ENCODE results near the gene TMEM147.
A peak's percentile ranks its signal among the peaks of the same experiment; 100 is the strongest.

The TMEM147 gene

GRCh38 chr19:35582760-35583159 is 37.3 kb downstream of the TMEM147 start:
- Histone ChIP-seq H3K27me3 (ENCODE audit: insufficient read depth, low read length) (no peaks in the 10 kb centered on the region), H3K4me2 (ENCODE audit: low read length) (no peak overlapping the region), H2AK5ac (ENCODE audit: low read length) (no peak overlapping the region), H2BK12ac (ENCODE audit: low read length) (no peak overlapping the region), H3K4me1 (ENCODE audit: control insufficient read depth in 1 of 2, insufficient read depth in 2 of 2, low read length in 2 of 2) (no peaks in the 10 kb centered on the region), H3K4ac (ENCODE audit: low read depth, low read length) (no peak overlapping the region), H3K14ac (ENCODE audit: low read length) (no peak overlapping the region), H2AFZ (ENCODE audit: insufficient read depth, low read length, poor library complexity) (no peak overlapping the region), H3K79me1 (ENCODE audit: low read length) (no peaks in the 10 kb centered on the region), H3K23ac (ENCODE audit: low read length) (no peak overlapping the region), H4K12ac (ENCODE audit: low read depth, low read length) (no peak overlapping the region), H3K79me2 (ENCODE audit: control insufficient read depth, insufficient read depth, low read length, poor library complexity) (no peaks in the 10 kb centered on the region), H4K91ac (ENCODE audit: low read depth, low read length) (no peak overlapping the region), H3K36me3 (ENCODE audit: control insufficient read depth in 1 of 2, insufficient read depth in 2 of 2, low read length in 2 of 2) (no peaks in the 10 kb centered on the region), H2BK5ac (ENCODE audit: low read depth, low read length, poor library complexity) (no peak overlapping the region), H3K9me3 (ENCODE audit: insufficient read depth, low read depth, low read length) (peaks cover 5% of the 10 kb centered on the region), H3K18ac (ENCODE audit: low read length) (no peak overlapping the region), H4K8ac (ENCODE audit: low read depth, low read length) (no peak overlapping the region), H3K9ac (ENCODE audit: low read length) (no peak overlapping the region), H3K27ac (ENCODE audit: low read depth, low read length) (no peak overlapping the region), H2BK120ac (ENCODE audit: insufficient read depth, low read length, poor library complexity) (no peak overlapping the region), H3K4me3 (ENCODE audit: low read depth, low read length) (no peak overlapping the region)
- no peak for DNase-seq
- no CpG with 5 or more reads among the region's 1 CpG for WGBS (ENCODE audit: extremely low coverage, insufficient coverage, insufficient read length)

DNA sequence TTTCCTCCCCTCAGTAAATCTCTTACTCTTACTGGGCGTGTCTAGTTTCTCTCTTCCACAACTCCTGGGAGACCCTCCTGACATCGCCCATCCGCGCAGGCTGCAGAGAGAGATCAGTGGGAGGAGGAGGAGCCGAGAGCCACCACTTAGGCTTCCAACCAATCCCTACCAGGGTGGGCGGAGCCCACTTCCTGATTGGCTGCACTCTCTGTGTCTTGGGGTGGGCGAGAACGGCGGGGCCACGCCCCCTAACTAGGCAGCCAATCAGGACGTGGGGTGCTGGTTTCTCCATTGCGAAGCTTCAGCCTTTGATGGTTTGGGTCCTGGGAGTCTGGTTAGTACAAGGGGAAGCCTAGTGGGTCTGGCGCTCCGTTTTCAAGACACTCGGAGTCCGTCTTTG is 40.4 kb downstream of the TMEM147 start, which contains the start of gene PMIS2:
PMIS2 (plus strand) TSS at position 326 of the 400 bp plus-strand sequence. CDS start 87 bp downstream, outside the sequence.
- no peak within 1 kb of the TSS for H2BK5ac ChIP-seq (ENCODE audit: low read depth, low read length, poor library complexity)
- no peak for DNase-seq
- H3K27me3 ChIP-seq (ENCODE audit: insufficient read depth, low read length), result no peaks in the 10 kb centered on the region
- no peak within 1 kb of the TSS for H4K91ac ChIP-seq (ENCODE audit: low read depth, low read length)
- H4K8ac ChIP-seq (ENCODE audit: low read depth, low read length), result no peak within 1 kb of the TSS
- no peak within 1 kb of the TSS for H4K12ac ChIP-seq (ENCODE audit: low read depth, low read length)
- H3K4me1 ChIP-seq (ENCODE audit: control insufficient read depth in 1 of 2, insufficient read depth in 2 of 2, low read length in 2 of 2), result no peaks in the 10 kb centered on the region
- H2AFZ ChIP-seq (ENCODE audit: insufficient read depth, low read length, poor library complexity), result no peak within 1 kb of the TSS
- no peak within 1 kb of the TSS for H3K27ac ChIP-seq (ENCODE audit: low read depth, low read length)
- no peaks in the 10 kb centered on the region for H3K36me3 ChIP-seq (ENCODE audit: control insufficient read depth in 1 of 2, insufficient read depth in 2 of 2, low read length in 2 of 2)
- WGBS (ENCODE audit: extremely low coverage, insufficient coverage, insufficient read length), result no CpG with 5 or more reads among the region's 16 CpGs
- H3K4ac ChIP-seq (ENCODE audit: low read depth, low read length), result no peak within 1 kb of the TSS
- H3K9ac ChIP-seq (ENCODE audit: low read length), result peak within 1 kb of the TSS; percentile 43
- H3K79me2 ChIP-seq (ENCODE audit: control insufficient read depth, insufficient read depth, low read length, poor library complexity), result no peaks in the 10 kb centered on the region
- no peak within 1 kb of the TSS for H3K18ac ChIP-seq (ENCODE audit: low read length)
- no peak within 1 kb of the TSS for H3K23ac ChIP-seq (ENCODE audit: low read length)
- no peaks in the 10 kb centered on the region for H3K79me1 ChIP-seq (ENCODE audit: low read length)
- H2BK120ac ChIP-seq (ENCODE audit: insufficient read depth, low read length, poor library complexity), result no peak within 1 kb of the TSS
- H3K4me2 ChIP-seq (ENCODE audit: low read length), result no peak within 1 kb of the TSS
- no peak within 1 kb of the TSS for H2BK12ac ChIP-seq (ENCODE audit: low read length)
- H3K4me3 ChIP-seq (ENCODE audit: low read depth, low read length), result no peak within 1 kb of the TSS
- peaks cover 5% of the 10 kb centered on the region for H3K9me3 ChIP-seq (ENCODE audit: insufficient read depth, low read depth, low read length)
- no peak within 1 kb of the TSS for H2AK5ac ChIP-seq (ENCODE audit: low read length)
- no peak within 1 kb of the TSS for H3K14ac ChIP-seq (ENCODE audit: low read length)

- Histone ChIP-seq H3K4me2 (ENCODE audit: low read length) (no peak overlapping the region), H3K4me3 (ENCODE audit: low read depth, low read length) (no peak overlapping the region), H3K79me2 (ENCODE audit: control insufficient read depth, insufficient read depth, low read length, poor library complexity) (no peaks in the 10 kb centered on the region), H4K91ac (ENCODE audit: low read depth, low read length) (no peak overlapping the region), H3K4me1 (ENCODE audit: control insufficient read depth in 1 of 2, insufficient read depth in 2 of 2, low read length in 2 of 2) (no peaks in the 10 kb centered on the region), H2AFZ (ENCODE audit: insufficient read depth, low read length, poor library complexity) (no peak overlapping the region), H3K18ac (ENCODE audit: low read length) (no peak overlapping the region), H4K12ac (ENCODE audit: low read depth, low read length) (no peak overlapping the region), H3K27ac (ENCODE audit: low read depth, low read length) (no peak overlapping the region), H2AK5ac (ENCODE audit: low read length) (no peak overlapping the region), H2BK120ac (ENCODE audit: insufficient read depth, low read length, poor library complexity) (no peak overlapping the region), H3K14ac (ENCODE audit: low read length) (no peak overlapping the region), H2BK5ac (ENCODE audit: low read depth, low read length, poor library complexity) (no peak overlapping the region), H3K36me3 (ENCODE audit: control insufficient read depth in 1 of 2, insufficient read depth in 2 of 2, low read length in 2 of 2) (no peaks in the 10 kb centered on the region), H3K23ac (ENCODE audit: low read length) (no peak overlapping the region), H3K4ac (ENCODE audit: low read depth, low read length) (no peak overlapping the region), H3K79me1 (ENCODE audit: low read length) (no peaks in the 10 kb centered on the region), H4K8ac (ENCODE audit: low read depth, low read length) (no peak overlapping the region), H3K9me3 (ENCODE audit: insufficient read depth, low read depth, low read length) (peaks cover 5% of the 10 kb centered on the region), H2BK12ac (ENCODE audit: low read length) (no peak overlapping the region), H3K9ac (ENCODE audit: low read length) (no peak overlapping the region), H3K27me3 (ENCODE audit: insufficient read depth, low read length) (no peaks in the 10 kb centered on the region)
- no peak for DNase-seq
- WGBS (ENCODE audit: extremely low coverage, insufficient coverage, insufficient read length), result no CpG with 5 or more reads among the region's 1 CpG
Observed at GRCh38 chr19:35587321-35587720, 41.9 kb downstream of the TMEM147 start.

DNA sequence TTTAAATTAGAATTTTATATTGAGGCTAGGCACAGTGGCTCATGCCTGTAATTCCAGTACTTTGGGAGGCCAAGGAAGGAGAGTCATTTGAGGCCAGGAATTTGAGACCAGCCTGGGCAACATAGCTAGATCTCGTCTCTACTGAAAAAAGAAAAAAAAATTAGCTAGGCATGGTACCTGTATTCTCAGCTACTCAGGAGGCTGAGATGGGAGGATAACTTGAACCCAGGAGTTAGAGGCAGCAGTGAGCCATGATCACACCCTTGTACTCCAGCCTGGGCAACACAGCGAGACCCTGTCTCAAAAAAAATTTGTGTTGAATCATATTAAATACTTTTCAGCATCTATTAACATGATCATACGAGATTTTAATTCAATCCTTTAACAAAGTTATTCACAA is 45.4 kb downstream of the TMEM147 start:
- Histone ChIP-seq H3K27ac (ENCODE audit: low read depth, low read length) (no peak overlapping the region), H3K79me1 (ENCODE audit: low read length) (no peaks in the 10 kb centered on the region), H2AFZ (ENCODE audit: insufficient read depth, low read length, poor library complexity) (no peak overlapping the region), H3K4ac (ENCODE audit: low read depth, low read length) (no peak overlapping the region), H4K91ac (ENCODE audit: low read depth, low read length) (no peak overlapping the region), H2AK5ac (ENCODE audit: low read length) (no peak overlapping the region), H3K27me3 (ENCODE audit: insufficient read depth, low read length) (no peaks in the 10 kb centered on the region), H3K9me3 (ENCODE audit: insufficient read depth, low read depth, low read length) (peaks cover 4% of the 10 kb centered on the region), H3K4me2 (ENCODE audit: low read length) (no peak overlapping the region), H3K18ac (ENCODE audit: low read length) (no peak overlapping the region), H2BK120ac (ENCODE audit: insufficient read depth, low read length, poor library complexity) (no peak overlapping the region), H3K4me1 (ENCODE audit: control insufficient read depth in 1 of 2, insufficient read depth in 2 of 2, low read length in 2 of 2) (no peaks in the 10 kb centered on the region), H3K79me2 (ENCODE audit: control insufficient read depth, insufficient read depth, low read length, poor library complexity) (no peaks in the 10 kb centered on the region), H3K14ac (ENCODE audit: low read length) (no peak overlapping the region), H3K23ac (ENCODE audit: low read length) (no peak overlapping the region), H4K8ac (ENCODE audit: low read depth, low read length) (no peak overlapping the region), H3K9ac (ENCODE audit: low read length) (no peak overlapping the region), H2BK12ac (ENCODE audit: low read length) (no peak overlapping the region), H3K36me3 (ENCODE audit: control insufficient read depth in 1 of 2, insufficient read depth in 2 of 2, low read length in 2 of 2) (no peaks in the 10 kb centered on the region), H4K12ac (ENCODE audit: low read depth, low read length) (no peak overlapping the region), H3K4me3 (ENCODE audit: low read depth, low read length) (no peak overlapping the region), H2BK5ac (ENCODE audit: low read depth, low read length, poor library complexity) (no peak overlapping the region)
- DNase-seq, result no peak
- WGBS (ENCODE audit: extremely low coverage, insufficient coverage, insufficient read length), result no CpG with 5 or more reads among the region's 3 CpGs
